Body of pancreas (tissue), 4 donors: Measurements from ENCODE around the gene ATRNL1. TPM values are rescaled to one million over a fixed set of nuclear protein-coding genes. Genes with fewer than 3 reads are reported as not detected.

Experiments
- ATAC-seq: fragments of 150-250 bp; one replicate; pipeline ENCODE4 v1.9.1; 2016
- DNase-seq, 4 donors: peaks; one replicate each; pipeline ENCODE4 v3.0.0-alpha.2; 2019
- H3K27ac ChIP-seq, 4 donors: fragments of 200-600 bp; sonication (generic); 1 replicate in 3 of 4; 2 replicates in 1 of 4; pipeline versions ENCODE4 v1.5.1 to v1.6.1; 2016 to 2019; ENCODE audit warnings: mild to moderate bottlenecking in 1 of 4, mixed read lengths in 1 of 4, moderate library complexity in 1 of 4
- H3K27me3 ChIP-seq, 2 donors: fragments of 200-600 bp; sonication (generic); one replicate each; pipeline ENCODE4 v1.6.0; 2016; ENCODE audit warnings: mild to moderate bottlenecking in 1 of 2
- H3K36me3 ChIP-seq, 2 donors: fragments of 200-600 bp; sonication (generic); replicated peaks in 1 of 2; 2 replicates each; pipeline ENCODE4 v1.5.1; 2016; ENCODE audit warnings: low read depth in 2 of 2; ENCODE audit not compliant: insufficient read depth in 1 of 2
- H3K4me1 ChIP-seq: fragments of 200-600 bp; sonication (generic); one replicate; pipeline ENCODE4 v1.6.0; 2016
- H3K4me3 ChIP-seq, 2 donors: fragments of 200-600 bp; sonication (generic); 1 replicate in 1 of 2; 2 replicates in 1 of 2; pipeline ENCODE4 v1.5.1; 2016 to 2019
- H3K9me3 ChIP-seq, 3 donors: fragments of 200-600 bp; sonication (generic); 1 replicate in 2 of 3; 2 replicates in 1 of 3; pipeline ENCODE4 v1.5.1; 2016
- POLR2A ChIP-seq, 3 donors: fragments of 450-650 bp; IDR thresholded peaks; one replicate each; pipeline ENCODE4 v1.6.1; 2016; ENCODE audit warnings: antibody characterized with exemption in 3 of 3, mild to moderate bottlenecking in 2 of 3
- WGBS, 2 donors: methylation state at CpG; one replicate each; pipeline ENCODE4 v1.1.5; 2017; 5-methylcytosine and 5-hydroxymethylcytosine counted together
- intact Hi-C: fragments of 100-400 bp; cut with DNase I; formaldehyde crosslinking; loops from one replicate; pipeline ENCODE4 v1.15.1; 2023
- total RNA-seq, 2 donors: library from RNA; depleted of rRNA; stranded (reverse); fragments of >200 nt; gene quantifications; one replicate each; pipeline ENCODE4 v1.1.0, GENCODE V29; 2016
- TF ChIP-seq, protein P1 (sequence below), 7 experiments: fragments of 450-650 bp in 4 of 7; fragments of 200-600 bp in 3 of 7; sonication (generic) in 3 of 7; IDR thresholded peaks; one replicate each; pipeline ENCODE4 v1.5.1; 2016 to 2019; ENCODE audit warnings: antibody characterized with exemption in 7 of 7

ATRNL1 gene
- total RNA-seq, 2 donors from 2014 or later: 3.0 to 6.5 TPM

DNA sequence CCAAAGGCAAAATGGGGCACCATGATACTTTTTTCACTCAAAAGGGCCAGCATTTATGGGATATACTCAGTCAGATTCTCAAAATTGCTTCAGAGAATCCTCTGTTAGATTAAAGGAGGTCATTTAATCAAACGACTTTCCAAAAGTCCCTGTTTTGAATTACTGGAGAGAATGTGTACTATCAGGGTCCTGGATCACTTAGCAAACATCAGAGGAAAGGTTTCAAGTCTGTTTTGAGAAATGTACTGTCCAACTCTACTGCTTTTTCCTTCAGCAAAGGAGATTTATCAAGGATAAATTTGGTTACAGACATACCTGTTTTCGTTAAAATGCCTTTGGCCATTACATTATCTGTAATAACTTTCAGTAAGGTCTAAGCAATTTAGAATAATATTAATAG, 838.9 kb downstream of the ATRNL1 start:
- no peak overlapping the region for H3K27ac ChIP-seq
- H3K27me3 ChIP-seq: no peaks in the 10 kb centered on the region
- TF ChIP-seq, protein P1, sequence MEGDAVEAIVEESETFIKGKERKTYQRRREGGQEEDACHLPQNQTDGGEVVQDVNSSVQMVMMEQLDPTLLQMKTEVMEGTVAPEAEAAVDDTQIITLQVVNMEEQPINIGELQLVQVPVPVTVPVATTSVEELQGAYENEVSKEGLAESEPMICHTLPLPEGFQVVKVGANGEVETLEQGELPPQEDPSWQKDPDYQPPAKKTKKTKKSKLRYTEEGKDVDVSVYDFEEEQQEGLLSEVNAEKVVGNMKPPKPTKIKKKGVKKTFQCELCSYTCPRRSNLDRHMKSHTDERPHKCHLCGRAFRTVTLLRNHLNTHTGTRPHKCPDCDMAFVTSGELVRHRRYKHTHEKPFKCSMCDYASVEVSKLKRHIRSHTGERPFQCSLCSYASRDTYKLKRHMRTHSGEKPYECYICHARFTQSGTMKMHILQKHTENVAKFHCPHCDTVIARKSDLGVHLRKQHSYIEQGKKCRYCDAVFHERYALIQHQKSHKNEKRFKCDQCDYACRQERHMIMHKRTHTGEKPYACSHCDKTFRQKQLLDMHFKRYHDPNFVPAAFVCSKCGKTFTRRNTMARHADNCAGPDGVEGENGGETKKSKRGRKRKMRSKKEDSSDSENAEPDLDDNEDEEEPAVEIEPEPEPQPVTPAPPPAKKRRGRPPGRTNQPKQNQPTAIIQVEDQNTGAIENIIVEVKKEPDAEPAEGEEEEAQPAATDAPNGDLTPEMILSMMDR (IDR thresholded peaks at IDR 0.05): no peak
- no peaks in the 10 kb centered on the region for H3K4me1 ChIP-seq
- no peaks in the 10 kb centered on the region for H3K9me3 ChIP-seq
- intact Hi-C loops: no loop called here
- 68 to 70% methylated on average over 2 of the region's 2 CpGs for WGBS, 2 donors
- no peak for DNase-seq
- ATAC-seq: no peak
- no peaks in the 10 kb centered on the region for H3K36me3 ChIP-seq
- no peak overlapping the region for H3K4me3 ChIP-seq

DNA sequence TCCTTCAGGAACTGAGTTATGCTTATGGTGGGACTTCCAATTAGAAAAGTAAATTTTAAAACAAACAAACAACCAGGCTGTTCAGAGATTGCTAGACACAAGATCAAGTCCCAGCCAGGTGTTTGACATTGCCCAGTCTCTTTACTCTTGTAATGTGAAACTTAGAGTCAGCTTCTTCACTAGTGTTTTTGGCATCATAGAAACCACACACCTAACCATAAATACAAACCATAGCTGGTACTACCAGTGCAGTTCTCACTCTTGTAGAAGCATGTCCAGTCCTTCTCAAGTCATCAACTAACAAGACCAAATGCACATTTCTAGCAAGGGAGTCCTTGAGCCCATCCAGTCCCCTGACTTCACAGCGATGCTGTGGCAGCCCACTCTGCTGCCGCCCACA, 839.9 kb downstream of the ATRNL1 start:
- no peak for DNase-seq
- intact Hi-C loops: no loop called here
- WGBS, 2 donors: 67 to 85% methylated on average over 1 to 2 of the region's 2 CpGs
- Histone ChIP-seq H3K4me1 (no peaks in the 10 kb centered on the region), H3K36me3 (no peaks in the 10 kb centered on the region), H3K27me3 (no peaks in the 10 kb centered on the region), H3K27ac (no peak overlapping the region), H3K9me3 (no peaks in the 10 kb centered on the region), H3K4me3 (no peak overlapping the region)
- no peak for TF ChIP-seq POLR2A (IDR thresholded peaks at IDR 0.05)
- TF ChIP-seq, protein P1 (IDR thresholded peaks at IDR 0.05): no peak
- no peak for ATAC-seq

DNA sequence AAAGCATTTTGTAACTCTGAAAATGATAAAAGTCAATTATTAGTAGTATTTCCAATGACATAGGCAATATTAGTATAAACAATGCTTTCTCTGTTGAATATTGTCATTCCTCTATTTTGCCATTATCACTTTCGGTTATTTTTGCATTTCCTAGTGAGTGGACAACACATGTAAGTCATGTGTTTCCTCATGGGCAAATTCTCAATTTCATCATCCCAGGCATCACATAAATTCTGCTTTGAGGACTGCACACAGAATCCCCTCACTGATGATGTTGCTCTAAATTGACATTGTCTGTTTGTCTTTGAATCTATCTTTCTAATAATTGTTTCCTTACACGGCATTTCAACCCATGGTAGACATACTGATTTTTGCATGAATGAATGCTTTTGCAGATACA, 842.6 kb downstream of the ATRNL1 start:
- no peaks in the 10 kb centered on the region for H3K27me3 ChIP-seq
- TF ChIP-seq, protein P1 (IDR thresholded peaks at IDR 0.05): no peak
- no peak for TF ChIP-seq POLR2A (IDR thresholded peaks at IDR 0.05)
- H3K9me3 ChIP-seq: no peaks in the 10 kb centered on the region
- 94 to 96% methylated on average over 2 of the region's 2 CpGs for WGBS, 2 donors
- no peak overlapping the region for H3K4me3 ChIP-seq
- H3K36me3 ChIP-seq: no peaks in the 10 kb centered on the region
- DNase-seq (no peak), ATAC-seq (no peak)
- H3K27ac ChIP-seq: no peak overlapping the region
- H3K4me1 ChIP-seq: no peaks in the 10 kb centered on the region
- intact Hi-C loops: no loop called here

DNA sequence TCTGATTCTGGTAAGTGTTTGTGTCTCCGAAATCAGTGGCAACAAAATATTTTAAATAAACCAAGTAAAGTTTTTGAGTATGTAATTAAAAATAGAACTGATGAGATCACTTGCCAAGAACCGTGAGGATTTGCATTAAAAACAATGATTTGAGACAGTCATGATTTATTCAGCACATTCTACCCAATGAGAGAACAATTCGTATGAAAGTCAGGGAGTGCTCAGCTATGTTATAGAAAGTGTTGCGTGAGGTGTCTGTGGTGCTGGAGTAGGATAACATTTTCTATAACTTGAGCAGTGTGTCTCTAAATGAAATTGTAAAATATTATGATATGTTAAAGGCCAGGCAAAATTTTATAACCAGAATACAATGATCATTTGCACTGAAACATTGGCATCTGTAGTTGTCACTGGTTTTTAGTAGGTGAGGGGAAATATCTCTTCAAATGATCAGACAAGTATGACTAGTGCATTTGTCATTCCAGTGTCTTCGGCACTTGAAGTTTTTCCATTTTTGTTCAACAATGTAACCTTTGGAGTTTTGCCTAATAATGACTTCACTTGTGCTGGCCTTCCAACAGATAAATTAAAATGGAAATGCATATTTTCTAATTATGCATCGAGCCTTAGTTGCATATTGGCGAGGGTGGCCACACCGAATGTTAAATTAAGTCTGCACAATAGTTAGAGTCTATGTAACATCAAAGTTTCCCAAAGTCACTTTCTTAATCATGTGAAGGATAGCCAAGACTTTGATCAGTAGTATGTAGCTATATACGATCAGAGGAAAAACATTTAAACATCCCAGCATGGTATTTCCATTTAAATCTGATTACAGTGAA, 844.0 kb downstream of the ATRNL1 start:
- 76 to 81% methylated on average over 9 of the region's 9 CpGs for WGBS, 2 donors
- ATAC-seq: no peak
- no peak for DNase-seq

More for the DNA sequence above, 844.0 kb downstream of the ATRNL1 start:
- Histone ChIP-seq H3K9me3 (no peaks in the 10 kb centered on the region), H3K27ac (no peak overlapping the region), H3K27me3 (no peaks in the 10 kb centered on the region), H3K4me3 (no peak overlapping the region), H3K4me1 (no peaks in the 10 kb centered on the region), H3K36me3 (no peaks in the 10 kb centered on the region)
- TF ChIP-seq, protein P1 (IDR thresholded peaks at IDR 0.05): no peak
- no peak for TF ChIP-seq POLR2A (IDR thresholded peaks at IDR 0.05)
- intact Hi-C loops: no loop called here
